GM19035 (cell line): ENCODE data around the gene SSBP2.
"Not testable (repeated sequence)": the region's sequence is repeated elsewhere in the genome, so short reads cannot be mapped to it uniquely, and the experiment has no call there.

Experiments used
- ATAC-seq: cut with Tn5 transposase; IDR thresholded peaks from one replicate; pipeline ENCODE4 v1.9.1; 2021; ENCODE audit not compliant: unreplicated experiment

Gene SSBP2

DNA sequence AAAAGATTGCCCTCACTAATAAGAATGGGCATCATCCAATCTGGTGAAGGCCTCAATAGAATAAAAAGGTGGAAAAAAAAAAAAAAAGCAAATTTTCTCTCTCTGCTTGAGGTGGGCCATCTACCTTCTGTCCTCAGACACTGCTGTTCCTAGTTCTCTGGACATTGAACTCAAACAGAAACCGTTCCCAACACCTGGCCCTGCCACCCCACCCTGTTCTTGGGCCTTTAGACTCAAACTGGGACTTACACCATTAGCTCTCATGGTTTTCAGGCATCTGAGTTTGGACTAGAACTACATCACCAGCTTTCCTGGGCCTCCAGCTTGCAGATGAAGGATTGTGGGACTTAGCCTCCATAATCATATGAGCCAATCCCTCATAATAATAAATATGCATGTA lies 71.0 kb downstream of the SSBP2 start:
- no peak for ATAC-seq

DNA sequence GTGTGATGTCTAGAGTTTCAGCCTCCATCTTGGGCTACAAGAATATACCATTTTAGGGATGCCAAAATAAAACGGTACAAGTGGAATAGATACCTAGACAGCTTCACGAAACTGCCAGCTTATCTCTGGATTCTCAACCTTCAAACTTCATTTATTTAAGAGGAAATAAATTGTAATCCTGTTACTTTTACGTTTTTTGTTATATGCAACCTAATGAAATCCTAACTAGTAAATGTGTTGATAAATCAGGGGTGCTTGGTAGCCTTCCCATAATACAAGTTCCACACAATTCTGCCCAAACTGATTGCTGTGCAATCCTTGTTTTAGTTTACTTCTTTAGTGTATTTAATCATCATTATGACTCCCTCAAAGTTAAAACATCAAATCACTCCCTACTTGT lies 75.5 kb downstream of the SSBP2 start:
- ATAC-seq = no peak

DNA sequence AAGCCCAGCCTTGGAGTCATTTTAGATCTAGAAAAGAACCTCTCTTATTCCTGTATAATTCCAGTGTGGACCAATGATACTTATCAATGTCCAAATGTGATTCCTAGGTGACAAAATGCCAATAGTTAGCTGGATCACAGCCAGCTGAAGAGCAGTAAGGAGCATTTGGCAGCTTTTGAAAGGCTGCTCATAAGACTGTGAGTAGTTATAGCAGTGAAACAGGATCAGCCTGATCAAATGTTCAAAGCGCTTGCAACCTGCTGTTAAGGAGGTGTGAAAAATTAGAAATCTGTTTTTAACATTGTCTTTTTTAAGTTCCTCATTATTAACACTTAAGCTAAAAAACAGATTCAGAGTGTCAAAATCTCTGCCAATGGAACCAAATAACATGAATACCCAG lies 85.1 kb downstream of the SSBP2 start:
- no peak for ATAC-seq

DNA sequence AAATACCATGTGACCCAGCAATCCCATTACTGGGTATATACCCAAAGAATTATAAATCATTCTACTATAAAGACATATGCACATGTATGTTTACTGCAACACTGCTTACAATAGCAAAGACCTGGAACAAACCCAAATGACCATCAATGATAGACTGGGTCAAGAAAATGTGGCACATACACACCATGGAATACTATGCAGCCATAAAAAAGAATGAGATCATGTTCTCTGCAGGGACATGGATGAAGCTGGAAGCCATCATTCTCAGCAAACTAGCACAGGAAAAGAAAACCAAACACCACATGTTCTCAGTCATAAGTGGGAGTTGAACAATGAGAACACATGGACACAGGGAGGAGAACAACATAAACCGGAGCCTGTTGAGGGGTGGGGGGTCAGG lies 90.3 kb downstream of the SSBP2 start:
- not testable (repeated sequence) for ATAC-seq

DNA sequence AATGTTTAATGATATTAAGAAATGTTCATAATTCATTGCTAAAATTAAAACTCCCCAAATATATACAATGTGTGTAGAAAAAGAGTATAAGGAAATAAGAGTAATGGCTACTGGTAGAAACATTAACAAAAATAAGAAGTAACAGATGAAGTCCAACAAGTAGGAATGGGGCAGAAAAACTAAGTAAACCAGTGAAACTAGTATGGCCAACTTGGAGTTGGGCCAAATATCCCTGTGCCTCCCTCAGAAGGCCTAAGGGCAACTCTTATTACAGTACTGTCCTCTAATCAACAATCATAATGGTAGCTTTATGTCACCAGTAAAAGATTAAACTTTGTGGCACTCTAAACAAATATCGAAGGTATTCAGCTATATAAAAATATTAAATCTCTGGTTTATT lies 93.5 kb downstream of the SSBP2 start:
- no peak for ATAC-seq

DNA sequence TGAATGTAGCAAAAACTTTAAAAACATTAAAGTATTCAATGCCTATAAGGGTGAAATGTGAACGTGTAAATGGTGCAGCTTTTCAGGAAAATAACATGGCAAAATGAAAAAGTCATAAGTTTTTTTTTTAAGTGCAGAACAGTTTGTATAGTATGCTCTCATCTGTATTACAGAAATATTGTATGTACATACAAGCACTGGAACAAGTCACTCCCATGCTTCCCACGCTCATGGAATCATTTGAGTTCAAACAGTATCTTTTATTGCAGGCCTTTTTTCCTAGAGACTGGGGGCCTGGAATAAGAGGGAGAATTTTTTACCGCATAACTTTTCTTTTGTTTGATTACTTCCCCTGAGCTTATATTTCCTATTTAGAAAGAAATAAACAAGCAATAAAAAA lies 94.1 kb downstream of the SSBP2 start:
- ATAC-seq = no peak

DNA sequence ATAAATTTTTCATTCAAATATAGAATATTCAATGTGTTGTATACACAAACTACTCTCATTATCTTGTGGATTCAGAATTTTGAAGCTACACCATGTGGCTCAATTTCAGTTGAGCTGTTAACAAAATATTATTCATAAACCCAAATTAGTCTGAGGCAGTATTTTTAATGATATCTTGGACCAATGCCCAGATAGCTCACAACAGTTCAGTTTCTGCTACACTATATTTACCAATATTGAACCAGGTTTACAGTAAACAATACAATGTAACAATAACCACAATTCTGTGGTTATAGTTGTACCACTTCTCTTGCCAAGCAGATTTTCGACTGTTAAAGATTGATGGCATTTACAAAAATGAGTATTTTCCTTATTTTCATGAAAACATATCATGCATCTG lies 99.9 kb downstream of the SSBP2 start:
- ATAC-seq = no peak

DNA sequence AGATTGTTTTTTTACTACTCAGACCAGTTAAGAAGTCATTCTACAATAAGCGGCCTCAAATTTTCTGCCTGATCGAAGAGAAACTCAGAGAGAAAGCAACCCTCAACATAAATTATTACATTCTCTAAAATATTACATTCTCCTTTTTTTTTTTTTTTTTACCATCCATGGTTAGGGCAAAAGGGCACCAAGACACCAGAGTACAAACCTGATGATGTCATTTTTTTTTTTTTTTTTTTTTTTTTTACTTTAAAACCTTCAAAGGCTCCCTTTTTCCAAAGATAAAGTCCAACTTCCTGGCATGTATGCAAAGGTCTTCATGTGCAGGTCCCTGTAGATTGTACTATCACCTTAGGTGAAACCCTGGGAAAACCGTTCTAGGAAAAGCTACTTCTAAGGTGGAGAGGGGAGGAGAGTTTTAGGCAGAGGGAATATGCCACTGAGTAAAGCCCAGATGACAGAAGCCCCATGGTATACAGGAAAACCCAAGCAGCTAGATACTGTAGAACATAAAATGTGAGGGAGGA lies 104.4 kb downstream of the SSBP2 start:
- ATAC-seq = no peak

DNA sequence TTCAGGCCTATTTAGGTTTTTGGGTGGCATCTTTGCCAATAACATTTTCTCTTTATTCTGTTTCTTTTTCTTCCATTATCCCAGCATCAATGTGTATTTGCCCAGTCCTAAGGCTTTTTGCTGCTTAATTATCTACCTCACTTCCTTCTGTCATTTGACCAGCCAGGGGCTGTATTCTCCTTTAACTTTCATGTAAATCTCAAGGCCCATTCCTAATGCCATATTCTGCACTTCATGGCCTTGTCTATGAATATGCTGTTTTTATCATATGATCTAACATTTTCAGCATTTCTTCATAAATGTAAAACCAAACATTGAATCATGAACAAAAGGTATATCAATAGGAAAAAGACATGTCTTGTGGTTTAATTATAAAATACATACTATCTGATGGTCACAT lies 108.7 kb downstream of the SSBP2 start:
- ATAC-seq = no peak

DNA sequence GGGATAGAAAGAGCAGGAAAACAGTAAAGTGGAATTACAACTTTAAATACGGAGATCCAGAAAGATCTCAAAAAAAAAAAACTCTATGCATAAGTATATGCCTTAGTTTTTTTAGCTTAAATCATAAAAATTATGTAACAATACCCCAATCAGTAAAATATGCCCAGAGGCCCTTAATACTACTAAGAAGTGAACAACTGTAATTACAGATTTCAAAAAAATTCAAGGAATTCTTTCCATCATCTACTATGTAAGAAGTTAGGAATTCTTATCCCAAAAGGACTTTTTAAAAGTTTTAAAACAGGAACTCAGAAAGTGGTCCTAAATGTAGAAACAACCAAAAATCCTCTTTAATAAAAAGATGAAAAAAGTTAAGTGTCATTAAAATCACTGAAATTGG lies 111.3 kb downstream of the SSBP2 start:
- ATAC-seq = no peak

DNA sequence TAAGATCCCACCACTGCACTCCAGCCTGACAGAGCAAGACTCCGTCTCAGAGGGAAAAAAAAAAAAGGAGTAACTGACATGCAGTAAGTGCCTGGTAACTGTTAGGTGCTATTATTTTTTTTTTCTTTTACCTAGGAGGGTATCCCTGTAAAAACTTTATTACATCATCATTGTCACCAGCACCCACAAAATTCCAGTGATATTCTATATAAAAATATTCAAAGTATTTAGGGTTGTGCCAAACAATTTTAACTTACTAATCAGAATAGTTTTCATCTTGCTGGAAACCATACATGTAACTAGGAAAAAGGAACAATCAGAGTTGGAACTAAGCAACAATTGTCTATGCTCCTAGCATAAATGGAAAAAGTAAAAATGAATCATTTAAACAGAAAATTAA lies 112.4 kb downstream of the SSBP2 start:
- ATAC-seq = no peak

DNA sequence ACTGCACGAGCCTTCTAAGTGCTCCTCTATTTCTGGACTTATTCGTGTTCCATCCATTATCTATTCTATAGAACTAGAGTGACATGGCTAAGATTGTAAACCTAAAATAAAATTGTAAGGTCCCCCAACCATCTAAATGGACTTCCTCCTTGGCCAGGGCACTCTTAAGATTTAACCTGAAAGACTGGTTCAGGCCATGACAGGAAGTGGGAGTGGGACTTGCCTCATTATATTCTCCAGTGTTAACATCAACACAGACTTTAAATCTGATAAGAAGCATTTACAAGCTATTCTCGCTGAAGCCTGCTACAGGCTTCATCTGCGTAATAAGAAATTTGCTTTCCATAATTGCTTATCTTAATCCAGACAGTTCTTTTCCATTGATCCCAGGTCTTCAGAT lies 117.0 kb downstream of the SSBP2 start:
- ATAC-seq = no peak

DNA sequence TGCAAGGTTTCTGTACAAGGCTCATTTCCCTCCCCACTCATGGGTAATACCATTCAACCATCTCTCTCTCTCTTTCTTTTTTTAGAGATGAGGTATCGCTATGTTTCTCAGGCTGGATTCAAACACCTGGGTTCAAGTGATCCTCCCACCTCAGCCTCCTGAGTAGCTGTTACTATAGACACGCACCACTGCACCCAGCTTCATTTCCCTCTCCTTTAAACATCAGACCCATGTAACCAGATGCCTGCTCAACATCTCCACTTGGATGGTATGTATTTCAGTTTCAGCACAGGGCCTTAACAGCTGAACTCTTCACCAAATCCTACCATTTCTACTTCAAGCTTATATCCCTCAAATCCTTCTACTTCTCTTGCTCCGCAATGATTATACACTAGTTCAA lies 117.4 kb downstream of the SSBP2 start:
- ATAC-seq = no peak

DNA sequence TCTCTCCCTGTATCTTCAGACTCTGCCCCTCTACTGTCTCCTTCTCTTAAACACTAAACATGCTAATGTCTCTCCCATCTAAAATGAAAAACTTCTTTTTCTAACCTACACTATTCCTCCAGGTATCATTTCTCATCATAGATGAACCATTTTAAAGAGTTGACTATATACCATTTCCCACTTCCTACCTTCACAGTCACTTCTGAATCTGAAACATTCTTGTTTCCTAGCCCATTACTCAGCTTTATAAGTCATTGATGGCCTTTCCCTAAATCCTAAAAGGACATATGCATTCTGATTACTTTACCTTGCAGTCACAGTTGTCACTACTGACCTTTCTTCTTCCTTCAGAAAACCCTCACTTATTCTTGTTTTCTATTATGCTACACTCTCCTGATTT lies 118.2 kb downstream of the SSBP2 start:
- ATAC-seq = no peak

DNA sequence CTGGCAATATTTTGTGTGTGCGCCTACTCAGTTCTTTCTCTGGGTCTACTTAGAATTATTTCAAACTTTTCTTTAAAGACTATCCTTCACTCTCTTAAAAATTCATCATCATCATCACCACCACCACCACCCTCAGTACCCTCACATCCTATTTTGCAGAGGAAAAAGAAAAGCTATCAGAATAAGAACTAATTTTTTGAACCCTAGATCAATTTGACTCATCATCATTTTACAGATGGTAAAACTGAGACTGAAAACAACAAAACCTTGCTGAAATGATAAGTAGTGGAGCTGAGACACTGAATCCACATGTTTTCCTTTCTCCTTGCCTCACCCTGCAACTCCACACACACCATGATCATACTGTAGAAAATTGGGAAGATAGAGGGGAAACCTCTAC lies 119.3 kb downstream of the SSBP2 start:
- ATAC-seq = no peak

DNA sequence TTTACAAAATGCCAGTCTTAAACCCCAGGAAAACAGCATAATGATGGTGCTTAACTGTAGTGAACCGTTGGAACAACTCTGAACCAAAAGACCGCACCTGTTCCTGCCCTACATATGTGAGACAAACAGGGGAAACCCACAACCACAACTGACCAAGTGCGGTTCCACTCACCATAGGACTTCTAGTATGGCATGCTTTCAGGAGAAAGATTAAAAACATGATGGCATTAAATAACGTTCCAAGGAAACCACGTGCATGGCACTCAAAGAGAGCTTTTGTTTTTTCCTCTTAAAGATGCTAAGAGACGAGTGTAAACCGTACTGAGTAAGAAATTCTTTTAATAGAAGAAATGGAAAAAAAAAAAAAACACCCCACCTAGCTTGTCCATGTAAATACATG lies 119.8 kb downstream of the SSBP2 start:
- ATAC-seq = peak; percentile 82

DNA sequence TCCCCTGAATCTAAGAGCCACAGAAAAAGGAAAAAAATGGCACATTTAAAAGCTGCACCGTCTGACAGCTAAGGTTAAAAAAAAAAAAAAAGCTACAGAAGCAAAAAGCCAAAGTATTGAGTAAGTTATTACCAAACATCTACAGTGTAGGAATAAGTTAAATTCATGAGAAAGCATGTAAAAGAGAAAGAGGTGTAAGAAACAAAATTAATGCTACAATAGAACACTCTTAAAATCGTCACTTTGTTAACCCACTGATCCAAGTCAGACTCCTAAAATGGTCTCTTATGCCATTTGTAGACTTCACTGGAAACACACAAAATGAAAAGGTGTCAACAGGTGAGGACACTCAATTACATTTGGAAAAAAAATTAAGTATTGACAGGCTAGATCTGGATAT lies 120.2 kb downstream of the SSBP2 start:
- ATAC-seq = no peak

DNA sequence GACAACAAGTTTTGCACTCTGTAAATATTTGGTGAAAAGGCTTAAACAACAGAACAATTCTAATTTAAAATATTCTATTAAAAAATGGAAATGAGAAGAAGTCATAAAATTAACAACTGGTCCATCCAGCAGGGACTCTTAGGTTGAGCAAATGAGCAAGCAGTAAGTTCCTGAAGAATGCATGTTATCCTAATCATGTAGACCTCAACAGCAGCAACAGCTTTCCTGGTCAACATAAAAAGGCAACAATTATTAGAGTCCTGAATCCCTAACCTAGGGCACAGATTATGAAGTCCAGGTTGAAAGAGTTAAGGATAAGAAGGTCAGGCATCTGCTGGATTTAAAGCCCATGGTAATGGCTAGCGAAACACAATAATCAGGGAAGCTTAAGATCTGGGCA lies 120.9 kb downstream of the SSBP2 start:
- ATAC-seq = no peak

DNA sequence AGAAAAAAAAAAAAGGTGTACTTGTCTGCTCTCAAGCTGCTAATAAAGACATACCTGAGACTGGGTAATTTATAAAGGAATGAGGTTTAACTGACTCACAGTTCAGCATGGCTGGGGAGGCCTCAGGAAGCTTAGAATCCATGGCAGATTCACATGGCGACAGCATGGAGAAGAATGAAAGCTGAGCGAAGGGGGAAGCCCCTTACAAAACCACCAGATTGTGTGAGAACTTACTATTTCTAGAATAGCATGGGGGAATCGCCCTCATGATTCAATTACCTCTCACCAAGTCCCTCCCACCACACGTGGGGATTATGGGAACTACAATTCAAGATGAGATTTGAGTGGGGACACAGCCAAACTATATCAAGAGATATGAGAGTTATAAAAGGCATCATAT lies 122.8 kb downstream of the SSBP2 start:
- not testable (repeated sequence) for ATAC-seq

DNA sequence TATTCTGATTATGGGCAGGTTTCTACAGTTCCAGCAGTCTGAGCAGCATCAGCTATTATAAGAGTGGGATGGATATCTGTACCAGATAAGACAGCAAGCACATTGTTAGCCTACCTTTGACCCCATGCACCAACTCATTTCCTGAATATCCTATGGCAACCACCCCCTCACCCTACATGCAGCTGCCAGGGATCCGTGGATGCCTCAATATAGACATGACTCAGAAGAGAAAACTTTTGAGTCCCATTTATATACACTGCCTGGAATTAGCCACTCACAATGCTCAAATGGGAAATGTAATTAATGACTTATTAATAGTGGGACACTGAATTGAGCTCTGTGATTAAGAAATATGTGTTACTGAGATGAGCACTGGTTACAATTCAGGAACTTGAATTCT lies 124.4 kb downstream of the SSBP2 start:
- ATAC-seq = no peak

DNA sequence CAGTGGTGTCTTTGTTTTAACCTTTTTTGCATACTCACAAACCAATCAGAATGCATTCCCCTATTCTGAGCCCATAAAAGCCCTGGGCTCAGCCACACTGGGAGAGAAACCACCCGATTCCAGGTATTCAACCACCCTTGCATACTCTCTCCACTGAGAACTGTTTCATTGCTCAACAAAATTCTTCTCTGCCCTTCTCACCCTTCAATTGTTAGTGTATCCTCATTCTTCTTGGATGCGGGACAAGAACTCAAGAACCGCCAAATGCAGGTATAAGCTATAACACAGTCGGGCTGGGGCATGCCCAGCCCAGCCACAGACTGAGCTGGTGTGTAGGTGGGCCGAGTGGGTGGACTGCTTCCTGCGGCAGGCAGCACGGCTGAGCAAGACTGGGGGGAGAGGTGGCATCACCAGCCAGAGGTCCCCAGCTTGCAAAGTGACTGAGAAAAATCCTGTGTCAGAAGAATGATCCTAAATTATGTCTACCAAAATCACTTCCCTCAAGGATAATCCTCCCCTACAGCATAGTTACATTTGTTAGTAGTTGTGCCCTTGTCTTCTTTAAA lies 141.0 kb downstream of the SSBP2 start:
- no peak for ATAC-seq

DNA sequence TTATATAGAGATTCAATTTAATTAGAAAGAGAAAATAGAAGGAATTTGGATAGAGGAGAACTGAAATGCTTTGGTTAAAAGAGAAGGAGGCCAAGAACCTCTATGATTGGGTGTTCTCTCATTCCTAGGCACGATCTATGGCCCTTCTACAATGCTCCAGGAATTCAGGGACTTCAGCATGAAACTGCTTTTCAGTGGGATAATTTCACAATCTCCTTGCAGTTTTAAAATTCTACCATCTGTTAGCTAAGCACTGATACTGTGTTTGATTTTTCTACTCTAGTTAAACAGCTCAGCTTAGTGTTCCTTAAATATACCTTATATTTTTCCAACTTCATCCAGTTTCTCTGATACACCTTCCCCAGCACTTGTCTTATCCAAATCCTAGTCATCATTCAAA lies 141.9 kb downstream of the SSBP2 start:
- ATAC-seq = no peak

DNA sequence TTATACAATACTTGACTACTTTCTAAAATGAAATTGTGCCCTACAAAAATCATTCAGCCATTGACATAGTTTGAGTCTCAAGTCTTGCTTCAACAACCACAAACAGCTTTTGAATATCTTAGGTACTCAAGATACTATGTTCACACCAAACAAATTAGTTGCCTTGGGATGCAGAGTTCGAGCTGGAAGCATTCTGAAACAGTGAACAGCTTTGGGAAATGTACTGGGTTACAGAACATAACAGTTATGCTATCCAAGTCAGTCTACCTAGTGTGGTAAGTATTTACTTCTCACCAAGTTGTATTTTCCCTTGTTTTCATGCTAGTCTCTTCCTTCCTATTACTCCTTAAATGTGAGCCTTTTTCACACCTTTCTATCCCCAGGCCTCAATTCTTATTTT lies 143.2 kb downstream of the SSBP2 start:
- no peak for ATAC-seq

DNA sequence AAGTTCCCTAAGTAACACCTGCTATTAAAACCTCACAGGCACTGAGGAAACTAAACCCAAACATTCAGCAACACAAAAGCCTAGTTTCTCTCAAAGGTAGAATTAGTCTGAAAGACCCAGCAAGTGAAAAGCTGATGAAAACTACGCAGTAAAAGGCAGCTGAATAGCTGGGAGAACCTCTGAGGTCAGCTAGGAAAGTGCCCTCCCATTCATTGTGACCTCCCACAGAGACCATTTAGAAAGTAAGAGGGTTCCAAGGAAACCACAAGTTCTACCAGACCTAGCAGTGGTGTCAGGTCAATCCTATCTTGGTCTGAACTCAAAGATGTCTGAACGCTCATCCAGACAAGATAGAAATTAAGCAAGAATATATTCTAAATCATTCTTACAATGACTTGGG lies 144.7 kb downstream of the SSBP2 start:
- ATAC-seq = no peak
